Measurements from ENCODE around the gene RHBDF2. TPM values are rescaled to one million over a fixed set of nuclear protein-coding genes. Genes with fewer than 3 reads are reported as not detected.
"Not testable (repeated sequence)": the region's sequence is repeated elsewhere in the genome, so short reads cannot be mapped to it uniquely, and the experiment has no call there.

RHBDF2 gene
- polyA plus RNA-seq, 1 donor: 35.2 TPM

DNA sequence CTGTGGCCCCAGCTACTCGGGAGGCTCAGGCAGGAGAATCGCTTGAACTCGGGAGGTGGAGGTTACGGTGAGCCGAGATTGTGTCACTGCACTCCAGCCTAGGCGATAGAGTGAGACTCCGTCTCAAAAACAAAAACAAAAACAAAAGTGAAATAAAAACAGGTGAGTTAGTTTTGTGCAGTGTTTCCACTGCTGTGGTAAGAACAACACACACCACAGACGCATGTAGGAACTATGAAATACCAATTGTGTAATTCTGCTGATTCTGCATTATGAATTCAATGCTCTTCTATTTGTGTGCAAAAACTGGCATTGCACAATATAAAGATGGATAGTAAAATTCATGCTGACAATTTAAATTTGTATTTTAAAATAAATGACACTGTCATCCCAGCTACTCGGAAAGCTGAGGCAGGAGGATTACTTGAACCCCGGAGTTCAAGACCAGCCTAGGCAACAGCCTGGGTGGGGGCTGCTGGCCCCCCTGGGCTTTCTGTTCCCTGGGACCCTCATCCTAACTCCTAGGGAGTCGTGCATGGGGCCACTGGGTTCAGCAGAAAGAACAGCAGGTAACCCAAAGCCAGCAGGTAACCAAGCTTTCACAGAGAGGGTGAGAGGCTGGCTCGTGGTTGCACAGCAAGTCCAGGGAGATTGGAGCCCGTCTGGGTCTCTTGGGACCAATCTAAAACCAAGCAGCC lies 10.6 kb upstream of the RHBDF2 start:
- Histone ChIP-seq H3K27me3 (ENCODE audit: control insufficient read depth, insufficient read depth, low read length) (no peaks in the 10 kb centered on the region), H3K9me3 (ENCODE audit: control insufficient read depth, low read depth, low read length) (no peaks in the 10 kb centered on the region), H3K4me3 (ENCODE audit: low read length) (no peak overlapping the region), H3K4me1 (ENCODE audit: control insufficient read depth, insufficient read depth, low read length) (peaks cover 5% of the 10 kb centered on the region), H3K27ac (ENCODE audit: low read length) (no peak overlapping the region), H3K36me3 (ENCODE audit: control insufficient read depth, insufficient read depth, low read length) (no peaks in the 10 kb centered on the region)
- WGBS (ENCODE audit: insufficient coverage, low lambda C conversion rate): 67% methylated on average over 1 of the region's 13 CpGs
- no peak for DNase-seq

DNA sequence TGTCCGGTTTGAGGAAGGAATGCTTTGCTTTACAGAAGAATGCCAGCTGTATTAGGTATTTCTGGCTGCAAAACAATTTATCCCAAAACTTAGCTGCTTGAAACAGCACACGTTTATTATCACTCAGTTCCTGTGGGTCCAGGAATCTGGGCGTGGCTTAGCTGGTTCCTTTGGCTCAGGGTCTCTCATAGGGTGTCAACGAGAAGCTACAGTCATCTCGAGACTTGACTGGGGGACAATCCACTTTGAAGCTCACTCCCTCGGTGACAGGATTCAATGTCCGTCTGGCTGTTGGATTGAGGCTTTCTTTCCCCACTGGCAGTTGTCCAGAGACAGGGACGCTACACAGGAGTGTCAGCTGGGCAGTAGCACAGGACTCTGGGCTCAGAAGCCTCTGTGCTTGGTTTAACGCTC lies 9.6 kb upstream of the RHBDF2 start:
- WGBS (ENCODE audit: insufficient coverage, low lambda C conversion rate): no CpG with 5 or more reads among the region's 9 CpGs
- H3K36me3 ChIP-seq (ENCODE audit: control insufficient read depth, insufficient read depth, low read length): no peaks in the 10 kb centered on the region
- no peak for DNase-seq

DNA sequence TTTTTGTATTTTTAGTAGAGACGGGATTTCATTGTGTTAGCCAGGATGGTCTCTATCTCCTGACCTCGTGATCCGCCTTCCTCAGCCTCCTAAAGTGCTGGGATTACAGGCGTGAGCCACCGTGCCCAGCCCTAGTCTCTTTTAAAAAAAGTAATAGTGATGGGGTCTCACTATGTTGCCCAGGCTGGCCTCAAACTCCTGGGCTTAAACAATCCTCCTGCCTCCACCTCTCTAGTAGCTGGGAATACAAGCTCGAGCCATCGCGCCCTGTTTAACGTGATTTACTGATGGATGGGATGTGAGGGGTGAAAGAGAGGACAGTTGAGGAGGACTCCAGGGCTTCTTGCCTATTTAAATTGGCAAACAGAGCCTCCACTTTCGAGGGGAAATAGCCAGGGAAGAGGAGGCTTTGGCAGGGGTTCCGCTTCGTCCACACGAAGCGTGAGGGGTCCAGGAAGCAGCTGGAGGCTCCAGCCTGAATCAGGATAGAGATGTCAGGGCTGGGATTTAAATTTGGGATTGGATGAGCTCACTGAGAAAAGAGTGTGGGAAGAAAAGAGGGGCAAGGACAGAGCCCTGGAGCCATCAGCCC lies 7.3 kb upstream of the RHBDF2 start:
- H3K4me1 ChIP-seq (ENCODE audit: control insufficient read depth, insufficient read depth, low read length); H3K9me3 ChIP-seq (ENCODE audit: control insufficient read depth, low read depth, low read length); H3K36me3 ChIP-seq (ENCODE audit: control insufficient read depth, insufficient read depth, low read length); DNase-seq; H3K27me3 ChIP-seq (ENCODE audit: control insufficient read depth, insufficient read depth, low read length); H3K27ac ChIP-seq (ENCODE audit: low read length); H3K4me3 ChIP-seq (ENCODE audit: low read length): not testable (repeated sequence)
- 90% methylated on average over 2 of the region's 14 CpGs for WGBS (ENCODE audit: insufficient coverage, low lambda C conversion rate)

More for the DNA sequence above, 9.6 kb upstream of the RHBDF2 start:
- Histone ChIP-seq H3K9me3 (ENCODE audit: control insufficient read depth, low read depth, low read length) (no peaks in the 10 kb centered on the region), H3K27me3 (ENCODE audit: control insufficient read depth, insufficient read depth, low read length) (no peaks in the 10 kb centered on the region), H3K4me1 (ENCODE audit: control insufficient read depth, insufficient read depth, low read length) (peaks cover 10% of the 10 kb centered on the region), H3K27ac (ENCODE audit: low read length) (no peak overlapping the region), H3K4me3 (ENCODE audit: low read length) (no peak overlapping the region)

DNA sequence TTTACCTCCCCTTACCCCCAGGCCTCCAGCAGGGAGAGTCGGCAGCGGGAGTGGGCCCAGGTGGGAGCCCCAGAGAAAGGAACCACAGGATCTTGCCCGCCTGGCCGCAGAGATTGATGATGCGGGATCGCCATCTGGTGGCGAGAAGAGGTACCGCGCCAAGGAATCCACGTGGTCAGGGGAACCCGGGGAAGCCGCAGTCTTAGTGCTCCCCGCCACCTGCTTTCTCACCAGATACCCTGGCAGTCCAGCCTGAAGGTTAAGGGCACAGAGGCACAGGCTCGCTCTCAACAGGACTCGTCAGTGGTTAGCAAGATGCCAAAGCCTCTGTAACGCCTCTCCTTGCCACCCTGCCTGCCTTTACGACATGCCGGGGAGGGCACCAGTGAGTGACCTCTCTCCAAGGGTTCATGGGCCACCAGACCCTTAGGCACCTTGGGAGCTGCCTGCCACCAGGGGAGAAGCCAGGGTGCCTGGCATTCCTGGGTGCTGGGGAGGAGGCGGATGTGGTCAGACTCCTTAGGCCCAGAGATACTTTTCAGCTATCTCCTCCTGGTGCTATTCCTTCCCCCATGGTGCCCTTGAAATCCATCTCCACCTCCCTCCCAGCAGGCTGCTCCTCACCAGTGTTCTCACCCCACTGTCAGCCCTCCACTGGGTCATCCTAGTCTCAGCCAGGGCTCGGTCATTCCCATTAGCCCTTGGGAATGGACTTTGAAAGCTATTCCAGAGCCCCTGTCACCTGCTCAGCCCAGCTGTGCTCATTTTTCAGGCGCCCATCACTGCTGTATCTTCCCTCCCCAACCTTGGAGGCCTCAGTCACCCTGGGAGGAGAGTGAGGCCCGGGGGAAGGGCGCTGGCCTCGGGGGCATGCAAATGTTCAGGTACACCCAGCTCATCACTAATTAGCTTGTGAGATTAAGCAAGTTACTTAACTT lies 5.5 kb upstream of the RHBDF2 start:
- peak; percentile 74 to 77 for DNase-seq
- H3K36me3 ChIP-seq (ENCODE audit: control insufficient read depth, insufficient read depth, low read length): no peaks in the 10 kb centered on the region
- no peaks in the 10 kb centered on the region for H3K9me3 ChIP-seq (ENCODE audit: control insufficient read depth, low read depth, low read length)
- no CpG with 5 or more reads among the region's 24 CpGs for WGBS (ENCODE audit: insufficient coverage, low lambda C conversion rate)
- no peak overlapping the region for H3K4me3 ChIP-seq (ENCODE audit: low read length)
- peaks cover 22% of the 10 kb centered on the region for H3K4me1 ChIP-seq (ENCODE audit: control insufficient read depth, insufficient read depth, low read length)
- H3K27me3 ChIP-seq (ENCODE audit: control insufficient read depth, insufficient read depth, low read length): no peaks in the 10 kb centered on the region
- no peak overlapping the region for H3K27ac ChIP-seq (ENCODE audit: low read length)

DNA sequence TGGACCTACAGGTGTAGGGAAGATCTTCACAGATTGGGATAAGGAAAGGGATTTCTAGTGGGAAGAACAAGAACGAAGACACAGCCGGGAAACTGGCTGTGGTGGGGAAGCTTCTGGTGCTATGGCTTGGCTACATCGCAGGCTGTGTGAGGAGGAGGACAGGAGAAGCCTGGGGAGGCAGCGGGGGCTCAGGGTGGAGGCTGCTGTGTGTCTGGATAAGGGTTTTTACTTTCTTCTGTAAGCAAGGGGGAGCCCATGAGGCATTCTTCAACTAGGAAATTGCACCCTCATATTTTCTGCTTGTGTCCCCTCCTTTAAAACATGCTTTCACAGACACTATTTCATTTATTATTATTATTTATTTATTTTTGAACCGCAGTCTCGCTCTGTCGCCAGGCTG lies 2.9 kb upstream of the RHBDF2 start:
- no peak for DNase-seq
- H3K4me1 ChIP-seq (ENCODE audit: control insufficient read depth, insufficient read depth, low read length): peaks cover 37% of the 10 kb centered on the region
- H3K27me3 ChIP-seq (ENCODE audit: control insufficient read depth, insufficient read depth, low read length): no peaks in the 10 kb centered on the region
- H3K9me3 ChIP-seq (ENCODE audit: control insufficient read depth, low read depth, low read length): no peaks in the 10 kb centered on the region
- H3K27ac ChIP-seq (ENCODE audit: low read length): no peak overlapping the region
- H3K36me3 ChIP-seq (ENCODE audit: control insufficient read depth, insufficient read depth, low read length): no peaks in the 10 kb centered on the region
- H3K4me3 ChIP-seq (ENCODE audit: low read length): no peak overlapping the region
- 80% methylated on average over 2 of the region's 7 CpGs for WGBS (ENCODE audit: insufficient coverage, low lambda C conversion rate)

DNA sequence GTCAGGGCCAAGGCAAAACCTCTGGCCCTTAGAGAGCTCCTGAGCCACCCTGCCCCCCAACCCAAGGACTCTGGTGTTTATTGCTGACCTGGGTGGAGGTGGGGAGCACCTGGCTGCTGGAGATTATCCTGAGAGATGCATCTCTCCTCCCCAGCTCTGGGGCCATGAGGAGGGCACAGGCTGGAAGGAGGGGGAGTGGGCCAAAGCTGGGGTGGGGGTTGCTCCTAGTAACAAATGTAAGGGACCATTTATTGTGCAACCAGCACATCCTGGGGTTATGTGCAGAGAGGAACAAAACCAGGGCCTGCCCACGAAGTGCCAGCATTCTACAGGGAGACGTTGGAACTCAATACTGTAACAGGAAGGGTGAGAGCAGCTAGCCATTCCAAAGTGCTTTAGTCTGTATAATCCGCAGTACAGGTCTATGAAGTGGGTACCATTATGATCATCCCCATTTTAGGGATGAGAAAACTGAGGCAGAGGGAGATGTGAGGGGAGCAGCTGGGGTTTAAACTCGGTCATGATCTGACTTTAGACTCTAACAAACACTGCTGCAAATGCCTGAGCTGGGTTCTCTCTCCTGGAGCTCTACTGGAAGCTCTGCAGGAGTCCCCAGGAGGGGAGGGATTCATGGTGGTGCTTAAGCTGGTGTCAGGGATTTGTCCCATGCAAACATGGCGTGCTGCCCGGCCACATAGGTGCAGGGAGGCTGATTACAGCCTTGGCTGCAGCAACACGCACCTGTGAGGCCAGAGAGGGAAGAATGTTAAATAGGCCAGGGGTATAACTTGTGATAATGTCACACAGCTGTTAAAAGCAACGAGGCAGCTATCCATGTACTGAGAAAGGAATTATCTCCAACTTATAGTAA lies 1.4 kb upstream of the RHBDF2 start:
- H3K27me3 ChIP-seq (ENCODE audit: control insufficient read depth, insufficient read depth, low read length): no peaks in the 10 kb centered on the region
- H3K36me3 ChIP-seq (ENCODE audit: control insufficient read depth, insufficient read depth, low read length): no peaks in the 10 kb centered on the region
- peak overlapping the region; percentile 70 for H3K27ac ChIP-seq (ENCODE audit: low read length)
- DNase-seq: no peak
- no CpG with 5 or more reads among the region's 8 CpGs for WGBS (ENCODE audit: insufficient coverage, low lambda C conversion rate)
- peaks cover 52% of the 10 kb centered on the region for H3K4me1 ChIP-seq (ENCODE audit: control insufficient read depth, insufficient read depth, low read length)
- H3K4me3 ChIP-seq (ENCODE audit: low read length): no peak overlapping the region
- no peaks in the 10 kb centered on the region for H3K9me3 ChIP-seq (ENCODE audit: control insufficient read depth, low read depth, low read length)

DNA sequence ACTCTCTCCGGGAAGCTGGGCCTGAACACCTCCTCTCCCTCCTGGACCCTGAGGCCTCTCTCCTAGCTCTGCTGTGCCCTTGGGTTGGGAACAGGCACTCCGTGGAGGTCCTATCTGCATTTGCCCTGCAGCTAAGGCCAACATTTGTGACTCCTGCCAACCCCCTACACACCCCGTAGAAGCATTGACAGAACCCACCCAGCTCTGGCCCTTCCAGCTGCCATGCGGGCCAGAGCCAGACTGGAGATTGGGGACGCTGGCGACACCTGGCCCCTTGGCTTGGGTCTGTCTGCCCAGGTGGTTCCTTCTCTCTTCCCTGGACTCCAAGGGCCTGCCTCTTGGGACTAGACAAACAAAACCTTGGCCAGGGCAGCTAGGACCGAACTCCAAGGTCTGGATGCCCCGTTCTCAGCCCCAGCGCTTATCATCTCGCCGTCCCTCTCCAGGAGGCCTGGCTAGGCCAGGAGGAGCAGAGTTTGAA lies 644 bp upstream of the RHBDF2 start:
- no peaks in the 10 kb centered on the region for H3K27me3 ChIP-seq (ENCODE audit: control insufficient read depth, insufficient read depth, low read length)
- no peaks in the 10 kb centered on the region for H3K36me3 ChIP-seq (ENCODE audit: control insufficient read depth, insufficient read depth, low read length)
- H3K4me3 ChIP-seq (ENCODE audit: low read length): no peak overlapping the region
- no CpG with 5 or more reads among the region's 11 CpGs for whole genome bisulfite sequencing (ENCODE audit: insufficient coverage, low lambda C conversion rate)
- no peaks in the 10 kb centered on the region for H3K9me3 ChIP-seq (ENCODE audit: control insufficient read depth, low read depth, low read length)
- peaks cover 54% of the 10 kb centered on the region for H3K4me1 ChIP-seq (ENCODE audit: control insufficient read depth, insufficient read depth, low read length)
- H3K27ac ChIP-seq (ENCODE audit: low read length): peak overlapping the region; percentile 70
- DNase-seq: peak in 1 of 2 donors; percentile 46

DNA sequence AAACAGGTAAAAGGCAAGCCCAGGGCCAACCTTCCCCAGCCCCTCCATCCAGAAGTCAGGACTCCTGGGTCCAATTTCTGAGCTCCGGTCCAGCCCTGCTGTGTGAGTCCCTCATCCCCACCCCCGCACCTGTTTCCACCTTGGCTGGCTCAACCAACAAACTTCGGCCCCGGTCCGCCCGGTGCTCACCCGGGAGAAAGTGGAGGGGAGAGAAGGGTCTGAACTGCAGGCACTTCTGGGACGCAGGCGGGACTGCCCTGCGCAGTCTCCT lies 541 bp downstream of the RHBDF2 start:
- Histone ChIP-seq H3K4me3 (ENCODE audit: low read length) (peak overlapping the region; percentile 69), H3K4me1 (ENCODE audit: control insufficient read depth, insufficient read depth, low read length) (peaks cover 59% of the 10 kb centered on the region), H3K27me3 (ENCODE audit: control insufficient read depth, insufficient read depth, low read length) (no peaks in the 10 kb centered on the region), H3K9me3 (ENCODE audit: control insufficient read depth, low read depth, low read length) (no peaks in the 10 kb centered on the region), H3K36me3 (ENCODE audit: control insufficient read depth, insufficient read depth, low read length) (no peaks in the 10 kb centered on the region), H3K27ac (ENCODE audit: low read length) (peak overlapping the region; percentile 51)
- no CpG with 5 or more reads among the region's 10 CpGs for WGBS (ENCODE audit: insufficient coverage, low lambda C conversion rate)
- DNase-seq: no peak

DNA sequence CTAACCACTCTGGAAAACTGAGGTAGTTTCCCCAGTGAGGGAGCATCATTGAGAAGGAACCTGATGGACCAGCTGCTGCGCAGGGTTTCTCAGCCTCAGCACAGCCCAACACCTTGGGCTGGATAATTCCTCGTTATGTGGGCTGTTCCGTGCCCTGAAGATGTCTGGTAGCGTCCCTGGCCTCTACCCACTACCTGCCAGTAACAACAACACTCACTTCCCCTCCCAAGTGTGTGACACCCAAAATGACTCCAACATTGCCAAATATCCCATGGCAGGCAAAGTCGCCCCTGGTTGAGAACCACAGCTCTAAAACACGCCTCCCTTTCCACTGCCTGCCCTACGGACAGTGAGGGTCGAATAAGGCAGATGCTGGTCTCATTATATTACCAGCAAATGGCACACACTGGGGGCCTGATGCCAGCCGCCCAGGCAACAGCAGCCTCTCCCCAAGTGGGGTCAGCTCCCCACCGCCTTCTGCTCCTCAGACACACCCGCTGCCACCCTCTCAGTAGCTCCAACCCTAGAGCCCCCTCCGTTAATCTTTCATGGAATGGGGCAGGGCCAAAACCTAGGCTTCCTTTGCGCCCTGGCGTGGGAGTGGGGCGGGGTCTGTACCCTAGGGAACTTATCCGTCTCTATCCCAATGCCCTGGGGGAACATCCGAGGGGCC lies 1.0 kb downstream of the RHBDF2 start:
- DNase-seq: no peak
- Histone ChIP-seq H3K27ac (ENCODE audit: low read length) (peak overlapping the region; percentile 51), H3K27me3 (ENCODE audit: control insufficient read depth, insufficient read depth, low read length) (no peaks in the 10 kb centered on the region), H3K36me3 (ENCODE audit: control insufficient read depth, insufficient read depth, low read length) (no peaks in the 10 kb centered on the region), H3K4me1 (ENCODE audit: control insufficient read depth, insufficient read depth, low read length) (peaks cover 63% of the 10 kb centered on the region), H3K9me3 (ENCODE audit: control insufficient read depth, low read depth, low read length) (no peaks in the 10 kb centered on the region), H3K4me3 (ENCODE audit: low read length) (peak overlapping the region; percentile 69)
- no CpG with 5 or more reads among the region's 17 CpGs for WGBS (ENCODE audit: insufficient coverage, low lambda C conversion rate)

All from large intestine (tissue), 3 donors.